Activated CD8-positive, alpha-beta T cell treated with anti-CD3 and anti-CD28 coated beads for 36 hours (primary cell): ENCODE measurements around the gene RHOT1. TPM values are rescaled to one million over a fixed set of nuclear protein-coding genes. Genes with fewer than 3 reads are reported as not detected.
"Not testable (repeated sequence)": the region's sequence is repeated elsewhere in the genome, so short reads cannot be mapped to it uniquely, and the experiment has no call there.

ENCODE experiments used
- ATAC-seq: fragments of 200-7000 bp; cut with Tn5 transposase; one replicate; pipeline ENCODE4 v1.10.0; 2021; ENCODE audit warnings: mild to moderate bottlenecking, moderate library complexity
- CTCF ChIA-PET: fragments of 350-600 bp; sonication (Branson Sonifier 250); formaldehyde crosslinking; loops from one replicate; lab custom pipeline; 2021; ENCODE audit warnings: antibody characterized with exemption; lab: Charles Lee
- POLR2A ChIA-PET: fragments of 350-600 bp; sonication (Branson Sonifier 250); formaldehyde crosslinking; loops from one replicate; lab custom pipeline; 2021; ENCODE audit warnings: antibody characterized with exemption; lab: Charles Lee
- DNase-seq: peaks from one replicate; pipeline ENCODE4 v3.0.0-alpha.2; 2020
- H3K27ac Mint-ChIP-seq: one replicate; pipeline ENCODE4 v1.8.0; 2021; ENCODE audit warnings: mild to moderate bottlenecking, mixed read lengths
- H3K27me3 Mint-ChIP-seq: one replicate; pipeline ENCODE4 v1.8.0; 2021; ENCODE audit warnings: mixed read lengths
- H3K36me3 Mint-ChIP-seq: one replicate; pipeline ENCODE4 v1.8.0; 2021; ENCODE audit warnings: low read depth, mixed read lengths
- H3K4me1 Mint-ChIP-seq: one replicate; pipeline ENCODE4 v1.8.0; 2021; ENCODE audit warnings: low read depth, mixed read lengths
- H3K4me3 Mint-ChIP-seq: one replicate; pipeline ENCODE4 v1.8.0; 2021; ENCODE audit warnings: mild to moderate bottlenecking, moderate library complexity, mixed read lengths
- H3K9me3 Mint-ChIP-seq: one replicate; pipeline ENCODE4 v1.8.0; 2021; ENCODE audit warnings: mixed read lengths
- intact Hi-C: fragments of 100-400 bp; cut with micrococcal nuclease; formaldehyde crosslinking; loops from one replicate; pipeline ENCODE4 v1.10.0; 2022
- total RNA-seq, 2 experiments: library from RNA; stranded (reverse); gene quantifications; one replicate each; pipeline ENCODE4 v1.2.3, GENCODE V29; 2021
- TF ChIP-seq, protein P1 (sequence below): fragments of 200-600 bp; IDR thresholded peaks from one replicate; pipeline ENCODE4 v1.8.0; 2022; ENCODE audit warnings: antibody characterized with exemption, mild to moderate bottlenecking

Gene RHOT1
- total RNA-seq, 2 experiments from 2014 or later: 25.8 to 27.2 TPM

DNA sequence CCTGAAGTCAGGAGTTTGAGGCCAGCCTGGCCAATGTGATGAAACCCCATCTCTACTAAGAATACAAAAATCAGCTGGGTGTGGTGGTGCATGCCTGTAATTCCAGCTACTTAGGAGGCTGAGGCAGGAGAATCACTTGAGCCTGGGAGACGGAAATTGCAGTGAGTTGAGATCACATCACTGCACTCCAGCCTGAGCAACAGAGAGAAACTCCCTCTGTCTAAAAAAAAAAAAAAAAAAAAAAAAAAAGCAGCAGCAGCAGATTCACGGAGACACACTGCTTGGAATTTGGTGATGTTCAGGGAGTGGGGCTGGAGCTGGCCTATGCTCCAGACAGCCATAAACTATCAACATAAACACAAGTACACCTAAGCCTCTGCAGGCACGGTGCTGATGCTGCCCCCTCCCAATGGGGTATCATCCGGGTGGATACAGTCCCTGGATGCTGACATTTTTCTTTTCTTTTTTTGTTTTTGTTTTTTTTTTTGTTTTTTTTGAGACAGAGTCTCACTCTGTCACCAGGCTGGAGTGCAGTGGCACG, 39.6 kb upstream of the RHOT1 start:
- ChIA-PET POLR2A (no interaction called here), CTCF (no interaction called here)
- Mint-ChIP-seq H3K27me3 (no peaks in the 10 kb centered on the region), H3K36me3 (no peaks in the 10 kb centered on the region), H3K27ac (no peak overlapping the region), H3K9me3 (no peaks in the 10 kb centered on the region), H3K4me3 (no peak overlapping the region), H3K4me1 (peaks cover 29% of the 10 kb centered on the region)
- DNase-seq (no peak), ATAC-seq (no peak)
- TF ChIP-seq, protein P1, sequence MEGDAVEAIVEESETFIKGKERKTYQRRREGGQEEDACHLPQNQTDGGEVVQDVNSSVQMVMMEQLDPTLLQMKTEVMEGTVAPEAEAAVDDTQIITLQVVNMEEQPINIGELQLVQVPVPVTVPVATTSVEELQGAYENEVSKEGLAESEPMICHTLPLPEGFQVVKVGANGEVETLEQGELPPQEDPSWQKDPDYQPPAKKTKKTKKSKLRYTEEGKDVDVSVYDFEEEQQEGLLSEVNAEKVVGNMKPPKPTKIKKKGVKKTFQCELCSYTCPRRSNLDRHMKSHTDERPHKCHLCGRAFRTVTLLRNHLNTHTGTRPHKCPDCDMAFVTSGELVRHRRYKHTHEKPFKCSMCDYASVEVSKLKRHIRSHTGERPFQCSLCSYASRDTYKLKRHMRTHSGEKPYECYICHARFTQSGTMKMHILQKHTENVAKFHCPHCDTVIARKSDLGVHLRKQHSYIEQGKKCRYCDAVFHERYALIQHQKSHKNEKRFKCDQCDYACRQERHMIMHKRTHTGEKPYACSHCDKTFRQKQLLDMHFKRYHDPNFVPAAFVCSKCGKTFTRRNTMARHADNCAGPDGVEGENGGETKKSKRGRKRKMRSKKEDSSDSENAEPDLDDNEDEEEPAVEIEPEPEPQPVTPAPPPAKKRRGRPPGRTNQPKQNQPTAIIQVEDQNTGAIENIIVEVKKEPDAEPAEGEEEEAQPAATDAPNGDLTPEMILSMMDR: no peak
- intact Hi-C loops: no loop called here

DNA sequence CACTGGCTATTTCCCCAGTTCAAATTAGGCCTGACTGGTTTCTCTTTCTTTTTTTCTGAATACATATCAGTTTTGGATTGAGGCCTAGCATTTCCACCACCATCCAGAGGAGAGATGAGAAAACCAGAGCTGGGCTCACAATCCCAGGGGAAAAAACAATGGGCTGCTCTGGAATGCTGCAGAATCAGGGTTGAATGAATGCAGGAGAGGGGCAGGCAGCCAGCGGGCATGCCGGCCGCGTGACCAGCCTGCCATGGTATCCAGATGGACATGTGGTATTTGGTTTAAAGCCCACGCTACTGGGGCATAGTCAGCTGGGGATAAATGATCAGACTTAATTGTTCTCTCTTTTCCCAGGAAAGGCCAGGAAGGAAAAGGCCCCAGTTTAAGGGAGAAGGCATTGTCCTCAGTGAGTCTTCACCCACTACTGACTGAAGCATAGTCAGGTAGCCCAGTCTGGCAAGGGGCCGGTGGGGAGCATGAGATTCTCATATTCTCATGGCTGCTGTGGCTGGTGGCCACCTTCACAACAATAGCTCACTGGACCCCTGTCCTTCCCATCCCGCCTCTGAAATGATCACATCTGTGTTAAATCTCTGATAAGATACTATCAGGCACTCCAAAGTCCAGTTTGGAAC, 38.7 kb upstream of the RHOT1 start:
- CTCF ChIA-PET: interaction anchor here (0.8 to 1.5 kb wide), 3 partner anchors 15 to 36 kb away, joined by 3 to 5 read pairs (median 3); no protein-coding TSS in a partner anchor
- TF ChIP-seq, protein P1: no peak
- H3K9me3 Mint-ChIP-seq: no peaks in the 10 kb centered on the region
- H3K4me3 Mint-ChIP-seq: no peak overlapping the region
- no peaks in the 10 kb centered on the region for H3K27me3 Mint-ChIP-seq
- peak overlapping the region; percentile 89 for H3K27ac Mint-ChIP-seq
- intact Hi-C loops: no loop called here
- DNase-seq: no peak
- ATAC-seq: no peak
- H3K4me1 Mint-ChIP-seq: peaks cover 31% of the 10 kb centered on the region
- H3K36me3 Mint-ChIP-seq: no peaks in the 10 kb centered on the region
- POLR2A ChIA-PET: no interaction called here

DNA sequence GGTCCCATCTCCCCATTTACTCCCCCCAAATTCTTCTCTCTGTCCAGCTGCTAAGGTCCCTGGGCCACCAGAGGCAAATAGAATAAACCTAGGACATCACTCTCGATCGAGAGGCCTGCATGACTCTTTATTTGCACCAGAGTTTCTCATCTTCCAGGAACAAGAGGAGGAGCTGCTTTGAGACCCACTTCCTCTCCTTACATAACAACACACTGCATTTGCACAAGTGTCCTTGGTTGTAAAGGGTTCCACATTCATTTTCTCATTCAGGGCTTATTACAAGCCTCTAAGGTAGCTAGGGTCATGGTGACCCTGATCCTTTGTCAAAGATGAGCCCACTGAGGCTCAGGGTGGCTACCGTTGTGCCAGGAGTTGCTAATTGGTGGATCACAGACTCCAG, 38.1 kb upstream of the RHOT1 start:
- peak overlapping the region; percentile 89 for H3K27ac Mint-ChIP-seq
- no peak for DNase-seq
- H3K4me1 Mint-ChIP-seq: peaks cover 31% of the 10 kb centered on the region
- TF ChIP-seq, protein P1: no peak
- no peaks in the 10 kb centered on the region for H3K36me3 Mint-ChIP-seq
- intact Hi-C loops: no loop called here
- ATAC-seq: peak; percentile 37
- H3K27me3 Mint-ChIP-seq: no peaks in the 10 kb centered on the region
- no peak overlapping the region for H3K4me3 Mint-ChIP-seq
- CTCF ChIA-PET: interaction anchor here (0.8 to 1.5 kb wide), 3 partner anchors 15 to 36 kb away, joined by 3 to 5 read pairs (median 3); no protein-coding TSS in a partner anchor
- POLR2A ChIA-PET: no interaction called here
- no peaks in the 10 kb centered on the region for H3K9me3 Mint-ChIP-seq

DNA sequence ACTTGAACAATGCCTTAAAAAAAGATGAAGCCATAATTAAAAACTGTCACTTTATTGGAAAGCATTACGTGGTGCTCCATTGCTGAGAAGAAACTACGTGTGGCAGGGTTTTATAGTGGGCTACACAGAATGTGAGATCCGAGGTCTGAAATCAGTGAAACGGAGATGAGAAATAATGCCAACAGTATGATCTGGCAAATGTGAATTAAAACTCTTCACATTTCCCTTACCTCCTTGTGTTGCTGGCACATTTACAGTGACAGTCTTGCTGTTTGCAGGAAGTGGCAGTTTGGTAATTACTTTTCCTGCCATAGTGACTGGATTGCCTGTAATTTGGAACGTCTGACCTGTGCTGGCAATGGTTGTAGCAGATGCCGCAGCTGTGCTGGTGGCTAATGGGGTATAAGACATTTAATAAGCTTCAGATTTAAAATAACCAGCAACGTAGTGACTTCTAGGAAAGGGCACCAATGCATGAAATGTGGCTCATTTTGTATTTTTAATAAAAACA, 35.8 kb upstream of the RHOT1 start:
- DNase-seq, POLR2A ChIA-PET: not testable (repeated sequence)
- peaks cover 31% of the 10 kb centered on the region for H3K4me1 Mint-ChIP-seq

DNA sequence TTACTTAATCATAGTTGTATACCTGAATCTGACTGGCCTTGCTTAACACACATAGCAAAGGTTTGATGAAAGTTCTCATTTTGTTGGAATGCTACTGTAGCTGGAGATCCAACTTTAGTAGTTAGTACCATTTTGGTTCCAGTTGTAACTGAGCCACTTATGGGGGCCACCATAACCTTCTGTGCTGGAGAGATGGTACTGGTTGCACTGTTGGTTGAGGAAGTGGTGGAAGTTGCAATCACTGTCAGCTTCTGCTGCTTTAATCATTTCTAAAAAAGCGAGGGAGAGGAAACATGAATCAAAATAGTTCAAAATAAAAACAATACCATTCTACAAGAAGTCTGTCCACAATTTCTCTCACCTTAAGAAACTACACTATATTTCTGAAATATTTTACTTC, 35.1 kb upstream of the RHOT1 start:
- Mint-ChIP-seq H3K4me1 (peaks cover 31% of the 10 kb centered on the region), H3K27ac (peak overlapping the region; percentile 37), H3K4me3 (peak overlapping the region; percentile 32)
- H3K36me3 Mint-ChIP-seq, DNase-seq, intact Hi-C loops, POLR2A ChIA-PET, ATAC-seq, H3K9me3 Mint-ChIP-seq, H3K27me3 Mint-ChIP-seq: not testable (repeated sequence)
- CTCF ChIA-PET: interaction anchor here (0.9 to 1.2 kb wide), 2 partner anchors 18 to 31 kb away, joined by 3 to 6 read pairs; no protein-coding TSS in a partner anchor

More for the DNA sequence above, 35.8 kb upstream of the RHOT1 start:
- H3K9me3 Mint-ChIP-seq, H3K27me3 Mint-ChIP-seq, intact Hi-C loops, H3K4me3 Mint-ChIP-seq, ATAC-seq, H3K36me3 Mint-ChIP-seq: not testable (repeated sequence)
- CTCF ChIA-PET: interaction anchor here (0.9 to 1.2 kb wide), 2 partner anchors 19 to 32 kb away, joined by 3 to 6 read pairs; no protein-coding TSS in a partner anchor
- H3K27ac Mint-ChIP-seq: peak overlapping the region; percentile 28

DNA sequence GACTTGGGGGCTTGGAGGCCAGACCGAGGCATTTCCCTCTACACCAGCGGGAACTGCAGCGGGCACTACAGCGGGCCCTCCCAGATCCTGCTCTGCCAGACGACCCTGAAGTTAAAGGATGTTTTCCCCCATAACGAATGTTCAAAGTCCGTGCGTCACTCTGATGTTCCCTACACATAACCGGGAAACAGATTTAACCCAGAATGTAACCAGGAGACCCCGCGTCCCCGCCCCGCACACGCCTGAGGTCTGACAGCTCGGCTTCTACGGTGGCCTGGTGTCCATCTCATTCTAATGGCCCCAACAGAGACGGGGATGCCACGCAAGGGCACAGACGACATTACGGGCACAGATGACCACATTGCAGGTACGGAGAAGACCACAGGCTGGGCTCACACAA, 31.7 kb upstream of the RHOT1 start:
- ChIA-PET CTCF (interaction anchor here (1.0 kb wide), 1 partner anchor 10 kb away, joined by 3 read pairs; no protein-coding TSS in a partner anchor), POLR2A (no interaction called here)
- Mint-ChIP-seq H3K9me3 (no peaks in the 10 kb centered on the region), H3K4me1 (peaks cover 20% of the 10 kb centered on the region), H3K27me3 (no peaks in the 10 kb centered on the region), H3K36me3 (no peaks in the 10 kb centered on the region), H3K4me3 (no peak overlapping the region), H3K27ac (no peak overlapping the region)
- intact Hi-C loops: no loop called here
- no peak for ATAC-seq
- TF ChIP-seq, protein P1: no peak
- DNase-seq: no peak
